ENCODE measurements around the gene ARMS2. TPM values are rescaled to one million over a fixed set of nuclear protein-coding genes. Genes with fewer than 3 reads are reported as not detected.

Gene ARMS2
- total RNA-seq, 2 experiments from 2014 or later, result not detected

- H3K27me3 ChIP-seq (ENCODE audit: control insufficient read depth in 1 of 2, insufficient read depth in 2 of 2, low read length in 2 of 2), result peaks cover 0 to 5% of the 10 kb centered on the region in 2 experiments
- ChIA-PET CTCF (no interaction called here), POLR2A (no interaction called here)
- no peaks in the 10 kb centered on the region for H3K9me3 ChIP-seq (ENCODE audit: control insufficient read depth in 1 of 2, insufficient read depth in 1 of 2, low read length in 2 of 2)
- H3K36me3 Mint-ChIP-seq (ENCODE audit: low read depth), result no peaks in the 10 kb centered on the region
- no peak for DNase-seq
- no peak overlapping the region for H3K27ac ChIP-seq (ENCODE audit: low read depth in 1 of 2, low read length in 2 of 2)
- H3K4me3 Mint-ChIP-seq, result no peak overlapping the region
- no peak for TF ChIP-seq CTCF (IDR thresholded peaks at IDR 0.05)
- ATAC-seq (ENCODE audit: poor library complexity), result no peak
- H3K4me1 Mint-ChIP-seq (ENCODE audit: low read depth), result peaks cover 10% of the 10 kb centered on the region
- H3K4me3 ChIP-seq (ENCODE audit: low read length), result no peak overlapping the region
- no peaks in the 10 kb centered on the region for H3K36me3 ChIP-seq (ENCODE audit: insufficient read depth, low read length)
- no peaks in the 10 kb centered on the region for H3K9me3 Mint-ChIP-seq
- H3K4me1 ChIP-seq (ENCODE audit: insufficient read depth, low read length), result peaks cover 3% of the 10 kb centered on the region
- intact Hi-C loops (cut with DNase I, micrococcal nuclease), result no loop called here
- H3K27ac Mint-ChIP-seq, result no peak overlapping the region
- H3K27me3 Mint-ChIP-seq, result peaks cover 28% of the 10 kb centered on the region
These were observed 23.0 kb downstream of the ARMS2 start for GRCh38 chr10:122477436-122477835.

GRCh38 chr10:122478971-122479370, 24.5 kb downstream of the ARMS2 start:
- DNase-seq, result no peak
- H3K9me3 ChIP-seq (ENCODE audit: control insufficient read depth in 1 of 2, insufficient read depth in 1 of 2, low read length in 2 of 2), result no peaks in the 10 kb centered on the region
- Mint-ChIP-seq H3K27me3 (peaks cover 20% of the 10 kb centered on the region), H3K4me1 (ENCODE audit: low read depth) (peaks cover 8% of the 10 kb centered on the region), H3K9me3 (no peaks in the 10 kb centered on the region), H3K36me3 (ENCODE audit: low read depth) (no peaks in the 10 kb centered on the region), H3K4me3 (no peak overlapping the region), H3K27ac (no peak overlapping the region)
- TF ChIP-seq CTCF (IDR thresholded peaks at IDR 0.05), result no peak
- CTCF ChIA-PET, result no interaction called here
- H3K27ac ChIP-seq (ENCODE audit: low read depth in 1 of 2, low read length in 2 of 2), result no peak overlapping the region
- H3K36me3 ChIP-seq (ENCODE audit: insufficient read depth, low read length), result no peaks in the 10 kb centered on the region
- H3K4me3 ChIP-seq (ENCODE audit: low read length), result no peak overlapping the region
- intact Hi-C loops (cut with DNase I, micrococcal nuclease), result no loop called here
- peaks cover 3% of the 10 kb centered on the region for H3K4me1 ChIP-seq (ENCODE audit: insufficient read depth, low read length)
- H3K27me3 ChIP-seq (ENCODE audit: control insufficient read depth in 1 of 2, insufficient read depth in 2 of 2, low read length in 2 of 2), result peaks cover 0 to 5% of the 10 kb centered on the region in 2 experiments
- no peak for ATAC-seq (ENCODE audit: poor library complexity)
- POLR2A ChIA-PET, result no interaction called here

GRCh38 chr10:122480146-122480833, 25.8 kb downstream of the ARMS2 start:
- Mint-ChIP-seq H3K36me3 (ENCODE audit: low read depth) (no peaks in the 10 kb centered on the region), H3K4me1 (ENCODE audit: low read depth) (no peaks in the 10 kb centered on the region), H3K27ac (no peak overlapping the region), H3K27me3 (peaks cover 15% of the 10 kb centered on the region), H3K4me3 (no peak overlapping the region), H3K9me3 (no peaks in the 10 kb centered on the region)
- Histone ChIP-seq H3K27me3 (ENCODE audit: control insufficient read depth in 1 of 2, insufficient read depth in 2 of 2, low read length in 2 of 2) (peaks cover 0 to 5% of the 10 kb centered on the region in 2 experiments), H3K4me1 (ENCODE audit: insufficient read depth, low read length) (no peaks in the 10 kb centered on the region), H3K4me3 (ENCODE audit: low read length) (no peak overlapping the region), H3K36me3 (ENCODE audit: insufficient read depth, low read length) (no peaks in the 10 kb centered on the region), H3K9me3 (ENCODE audit: control insufficient read depth in 1 of 2, insufficient read depth in 1 of 2, low read length in 2 of 2) (no peaks in the 10 kb centered on the region), H3K27ac (ENCODE audit: low read depth in 1 of 2, low read length in 2 of 2) (no peak overlapping the region)
- CTCF ChIA-PET, result no interaction called here
- TF ChIP-seq CTCF (IDR thresholded peaks at IDR 0.05), result no peak
- intact Hi-C loops (cut with DNase I, micrococcal nuclease), result no loop called here
- POLR2A ChIA-PET, result no interaction called here
- ATAC-seq (ENCODE audit: poor library complexity), result no peak
- no peak for DNase-seq

Measured in CD4-positive, alpha-beta T cell (primary cell).